Endothelial cell of umbilical vein (primary cell): ENCODE measurements around the gene NSFL1C. TPM values are rescaled to one million over a fixed set of nuclear protein-coding genes. Genes with fewer than 3 reads are reported as not detected.

Source experiments
- BruUV-seq: library from RNA; stranded (reverse); fragments of 400-500 nt; replicated peaks from 2 replicates; lab custom pipeline; 2021; lab: Mats Ljungman, UMichigan
- CTCF ChIA-PET: fragments of 300-600, 350-600 bp; sonication (Branson Sonifier 250); formaldehyde crosslinking; loops from one replicate; lab custom pipeline; 2021; ENCODE audit warnings: antibody characterized with exemption, inconsistent platforms; lab: Charles Lee
- POLR2A ChIA-PET: fragments of 300-600, 350-600 bp; sonication (Branson Sonifier 250); formaldehyde crosslinking; loops from one replicate; lab custom pipeline; 2021; ENCODE audit warnings: antibody characterized with exemption, inconsistent platforms; lab: Charles Lee
- DNase-seq: peaks from one replicate; pipeline ENCODE4 v3.0.0-alpha.2; 2011; ENCODE audit warnings: low read depth, low spot score
- FAIRE-seq: peaks from 2 replicates; lab custom pipeline; 2011; peaks lifted over from hg19 to GRCh38; lab: Jason Lieb, UNC
- H2AFZ ChIP-seq: 2 replicates; pipeline ENCODE4 v1.6.0; 2012; ENCODE audit warnings: low read depth, low read length, control low read depth, inconsistent platforms
- H3K27ac ChIP-seq: 2 replicates; pipeline ENCODE4 v1.5.1; 2011; ENCODE audit warnings: low read depth, mild to moderate bottlenecking, control low read depth, low read length, moderate library complexity; ENCODE audit not compliant: insufficient read depth
- H3K27me3 ChIP-seq, 2 experiments: 2 replicates each; pipeline versions ENCODE4 v1.6.0 to v1.6.1; 2011; ENCODE audit warnings: low read length in 2 of 2, mixed read lengths in 1 of 2; ENCODE audit not compliant: control insufficient read depth in 2 of 2, insufficient read depth in 2 of 2
- H3K36me3 ChIP-seq, 2 experiments: 2 replicates in 1 of 2; 3 replicates in 1 of 2; pipeline ENCODE4 v1.5.1; 2011; ENCODE audit warnings: low read length in 2 of 2, mild to moderate bottlenecking in 1 of 2, moderate library complexity in 1 of 2; ENCODE audit not compliant: control insufficient read depth in 2 of 2, insufficient read depth in 2 of 2; ENCODE audit errors: extremely low read depth in 1 of 2
- H3K4me1 ChIP-seq: 3 replicates; pipeline ENCODE4 v1.5.1; 2011; ENCODE audit warnings: mild to moderate bottlenecking, low read length; ENCODE audit not compliant: control insufficient read depth, insufficient read depth; ENCODE audit errors: extremely low read depth
- H3K4me2 ChIP-seq: 2 replicates; pipeline ENCODE4 v1.6.1; 2011; ENCODE audit warnings: low read length, control low read depth, mixed read lengths; ENCODE audit not compliant: insufficient read depth
- H3K4me3 ChIP-seq, 3 experiments: fragments of 200-600 bp in 1 of 3; sonication (generic), shearing (Covaris generic) in 1 of 3; replicated peaks in 1 of 3; 2 replicates each; pipeline ENCODE4 v1.5.1; 2011 to 2016; ENCODE audit warnings: control low read depth in 3 of 3, low read length in 3 of 3, mild to moderate bottlenecking in 2 of 3, inconsistent platforms in 1 of 3, low read depth in 1 of 3, moderate library complexity in 1 of 3; ENCODE audit not compliant: insufficient read depth in 1 of 3
- H3K79me2 ChIP-seq: 2 replicates; pipeline ENCODE4 v1.6.0; 2012; ENCODE audit warnings: low read length, inconsistent platforms; ENCODE audit not compliant: control insufficient read depth, insufficient read depth
- H3K9ac ChIP-seq: replicated peaks from 2 replicates; pipeline ENCODE3; 2011; ENCODE audit warnings: low read length, control low read depth; ENCODE audit not compliant: insufficient read depth; ENCODE audit errors: extremely low read depth
- H3K9me1 ChIP-seq: replicated peaks from 3 replicates; pipeline ENCODE4 v1.6.0; 2011; ENCODE audit warnings: mild to moderate bottlenecking, low read length; ENCODE audit not compliant: control insufficient read depth, insufficient read depth; ENCODE audit errors: extremely low read depth
- H3K9me3 ChIP-seq: replicated peaks from 2 replicates; pipeline ENCODE4 v1.5.1; 2012; ENCODE audit warnings: low read length, inconsistent platforms; ENCODE audit not compliant: control insufficient read depth, insufficient read depth
- H4K20me1 ChIP-seq: replicated peaks from 2 replicates; pipeline ENCODE3; 2011; ENCODE audit warnings: mild to moderate bottlenecking, low read length; ENCODE audit not compliant: control insufficient read depth, insufficient read depth; ENCODE audit errors: extremely low read depth
- EZH2 ChIP-seq: IDR thresholded peaks from 2 replicates; pipeline ENCODE4 v1.6.1; 2012; ENCODE audit warnings: borderline replicate concordance, low read depth, mild to moderate bottlenecking, moderate library complexity, low read length, inconsistent platforms; ENCODE audit not compliant: severe bottlenecking
- FOS ChIP-seq: IDR thresholded peaks from 2 replicates; pipeline ENCODE4 v1.6.1; 2011; ENCODE audit warnings: mild to moderate bottlenecking, low read length, moderate library complexity, borderline replicate concordance; ENCODE audit not compliant: insufficient read depth
- GATA2 ChIP-seq: IDR thresholded peaks from 2 replicates; pipeline ENCODE4 v1.7.0; 2011; ENCODE audit warnings: low read depth, mild to moderate bottlenecking, moderate library complexity, mixed read lengths, low read length; ENCODE audit not compliant: insufficient read length, insufficient read depth
- JUN ChIP-seq: IDR thresholded peaks from 2 replicates; pipeline ENCODE4 v1.6.1; 2011; ENCODE audit warnings: borderline replicate concordance, low read depth; ENCODE audit not compliant: insufficient read length, insufficient read depth
- MYC ChIP-seq: IDR thresholded peaks from one replicate; pipeline ENCODE4 v1.6.1; 2011; ENCODE audit warnings: mild to moderate bottlenecking, low read depth, low read length
- POLR2A ChIP-seq: IDR thresholded peaks from 2 replicates; pipeline ENCODE4 v1.6.1; 2012; ENCODE audit warnings: low read depth, mild to moderate bottlenecking, control low read depth, low read length
- POLR2AphosphoS5 ChIP-seq: IDR thresholded peaks from 2 replicates; pipeline ENCODE4 v1.6.1; 2012; ENCODE audit warnings: low read depth, mild to moderate bottlenecking, control low read depth, low read length, moderate library complexity; ENCODE audit not compliant: insufficient read depth
- dilution Hi-C: fragments of 300-500 bp; cut with MboI; formaldehyde crosslinking; loops from one replicate; pipeline ENCODE4 v1.15.0; 2019; ENCODE audit warnings: low sequenced_read_pairs; ENCODE audit not compliant: extremely low pct_ligation_motif_present
- intact Hi-C: fragments of 100-400 bp; cut with micrococcal nuclease; formaldehyde crosslinking; loops from one replicate; pipeline ENCODE4 v1.10.0; 2022
- polyA plus RNA-seq, 4 experiments: library from polyadenylated mRNA; depleted of rRNA in 3 of 4; stranded (reverse) in 3 of 4; unstranded in 1 of 4; fragments of >200 nt; gene quantifications; 2 replicates each; pipeline versions ENCODE4 v1.2.1 to v1.2.3, GENCODE V29; 2011 to 2012; ENCODE audit warnings: missing spikeins in 1 of 4
- total RNA-seq: library from RNA; stranded (reverse); gene quantifications from 2 replicates; pipeline ENCODE4 v1.2.3, GENCODE V29; 2021
- TF ChIP-seq, protein P1 (sequence below): IDR thresholded peaks from 2 replicates; pipeline ENCODE4 v1.6.1; 2011; ENCODE audit not compliant: insufficient read depth, insufficient read length
- TF ChIP-seq, protein P2 (sequence below), 2 donors: IDR thresholded peaks; 1 replicate in 1 of 2; 2 replicates in 1 of 2; pipeline ENCODE4 v1.5.1; 2011; ENCODE audit warnings: low read length in 2 of 2, mild to moderate bottlenecking in 2 of 2, moderate library complexity in 2 of 2, control low read depth in 1 of 2, inconsistent platforms in 1 of 2, low read depth in 1 of 2; ENCODE audit not compliant: insufficient read depth in 1 of 2; ENCODE audit errors: extremely low read depth in 1 of 2

Gene NSFL1C
- total and polyA plus RNA-seq, 2 donors (not counting 3 experiments of a cell fraction or from before 2014, with no cell fraction given), result 27.3 to 95.7 TPM

DNA sequence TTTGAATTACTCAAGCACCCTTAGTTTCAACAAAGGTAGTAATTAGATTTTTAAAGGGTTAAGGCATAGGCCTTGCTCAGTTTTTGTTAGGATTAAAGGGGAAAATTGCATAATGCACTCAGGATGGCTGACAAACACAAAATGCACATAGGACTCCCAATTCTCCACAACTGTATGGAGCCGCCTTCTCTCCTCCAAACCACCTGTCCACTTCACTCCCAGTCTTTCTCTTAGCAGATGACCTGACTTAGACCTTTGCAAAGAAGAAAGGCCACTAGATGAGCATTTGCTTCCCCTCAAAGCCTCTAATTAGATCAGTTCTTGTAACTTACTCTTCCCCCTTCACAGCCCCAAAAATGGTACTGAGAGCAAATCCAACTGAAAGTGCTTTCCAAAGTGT is 20.1 kb downstream of the NSFL1C start:
- intact Hi-C loops (no loop called here), dilution Hi-C loops (loop anchor here (25.0 kb wide), 1 partner anchor 134 kb away; no protein-coding TSS in a partner anchor)
- H3K36me3 ChIP-seq, result peaks cover 52 to 65% of the 10 kb centered on the region in 2 experiments
- H3K27me3 ChIP-seq, result no peaks in the 10 kb centered on the region
- no peaks in the 10 kb centered on the region for H3K79me2 ChIP-seq
- H3K4me3 ChIP-seq, result no peak overlapping the region
- no peak overlapping the region for H3K27ac ChIP-seq
- no peak for FAIRE-seq
- no peaks in the 10 kb centered on the region for H3K9me3 ChIP-seq
- H3K9ac ChIP-seq, result no peak overlapping the region
- no peak for TF ChIP-seq FOS
- TF ChIP-seq EZH2, result no peak
- no peak for TF ChIP-seq POLR2A
- TF ChIP-seq GATA2, result no peak
- H3K4me1 ChIP-seq, result no peaks in the 10 kb centered on the region
- ChIA-PET CTCF (interaction anchor here (0.9 to 4.0 kb wide), 2 partner anchors 57 kb away, joined by 3 to 20 read pairs; no protein-coding TSS in a partner anchor), POLR2A (no interaction called here)
- H4K20me1 ChIP-seq, result no peaks in the 10 kb centered on the region
- H3K9me1 ChIP-seq, result no peaks in the 10 kb centered on the region
- no TSS peak for BruUV-seq
- no peak for DNase-seq
- H2AFZ ChIP-seq, result no peak overlapping the region
- H3K4me2 ChIP-seq, result no peak overlapping the region

DNA sequence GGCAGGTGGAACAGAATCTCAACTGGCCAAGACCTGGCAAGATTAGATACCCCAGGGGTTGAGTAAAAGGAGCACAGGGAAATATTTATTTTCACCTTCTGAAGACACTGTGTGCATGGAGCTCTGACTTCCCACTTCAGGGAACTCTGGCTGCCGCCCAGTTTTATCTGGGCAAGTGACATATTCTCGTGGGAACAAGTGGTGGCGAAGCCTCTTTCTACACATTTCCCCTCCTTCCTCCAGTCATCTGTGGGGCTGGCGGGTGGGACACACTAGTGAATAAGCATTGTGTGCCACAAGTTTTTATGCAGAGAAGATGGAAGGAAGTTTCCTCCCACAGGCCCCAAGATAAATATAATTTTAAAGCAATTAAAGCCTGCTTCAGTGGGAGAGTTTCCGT is 23.6 kb downstream of the NSFL1C start:
- H3K4me2 ChIP-seq, result no peak overlapping the region
- CTCF ChIA-PET, result interaction anchor here (1.0 to 4.0 kb wide), 3 partner anchors 23 to 60 kb away, joined by 3 to 20 read pairs (median 5); partner anchors contain the start of gene NSFL1C
- peaks cover 29 to 47% of the 10 kb centered on the region in 2 experiments for H3K36me3 ChIP-seq
- H3K4me1 ChIP-seq, result no peaks in the 10 kb centered on the region
- no peak overlapping the region for H3K4me3 ChIP-seq
- no peaks in the 10 kb centered on the region for H4K20me1 ChIP-seq
- dilution Hi-C loops, result loop anchor here (25.0 kb wide), 1 partner anchor 131 kb away; no protein-coding TSS in a partner anchor
- DNase-seq (no peak), FAIRE-seq (no peak)
- H3K9ac ChIP-seq, result no peak overlapping the region
- TF ChIP-seq MYC (no peak), JUN (no peak), EZH2 (no peak), FOS (no peak), GATA2 (no peak), POLR2A (no peak), POLR2AphosphoS5 (no peak)
- TF ChIP-seq, protein P1, sequence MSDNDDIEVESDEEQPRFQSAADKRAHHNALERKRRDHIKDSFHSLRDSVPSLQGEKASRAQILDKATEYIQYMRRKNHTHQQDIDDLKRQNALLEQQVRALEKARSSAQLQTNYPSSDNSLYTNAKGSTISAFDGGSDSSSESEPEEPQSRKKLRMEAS, result no peak
- TF ChIP-seq, protein P2, sequence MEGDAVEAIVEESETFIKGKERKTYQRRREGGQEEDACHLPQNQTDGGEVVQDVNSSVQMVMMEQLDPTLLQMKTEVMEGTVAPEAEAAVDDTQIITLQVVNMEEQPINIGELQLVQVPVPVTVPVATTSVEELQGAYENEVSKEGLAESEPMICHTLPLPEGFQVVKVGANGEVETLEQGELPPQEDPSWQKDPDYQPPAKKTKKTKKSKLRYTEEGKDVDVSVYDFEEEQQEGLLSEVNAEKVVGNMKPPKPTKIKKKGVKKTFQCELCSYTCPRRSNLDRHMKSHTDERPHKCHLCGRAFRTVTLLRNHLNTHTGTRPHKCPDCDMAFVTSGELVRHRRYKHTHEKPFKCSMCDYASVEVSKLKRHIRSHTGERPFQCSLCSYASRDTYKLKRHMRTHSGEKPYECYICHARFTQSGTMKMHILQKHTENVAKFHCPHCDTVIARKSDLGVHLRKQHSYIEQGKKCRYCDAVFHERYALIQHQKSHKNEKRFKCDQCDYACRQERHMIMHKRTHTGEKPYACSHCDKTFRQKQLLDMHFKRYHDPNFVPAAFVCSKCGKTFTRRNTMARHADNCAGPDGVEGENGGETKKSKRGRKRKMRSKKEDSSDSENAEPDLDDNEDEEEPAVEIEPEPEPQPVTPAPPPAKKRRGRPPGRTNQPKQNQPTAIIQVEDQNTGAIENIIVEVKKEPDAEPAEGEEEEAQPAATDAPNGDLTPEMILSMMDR (IDR thresholded peaks at IDR 0.05; ENCODE audit: extremely low read depth in 1 of 2, insufficient read depth in 1 of 2, low read depth in 1 of 2, low read length in 2 of 2), result no peak
- H3K9me3 ChIP-seq, result no peaks in the 10 kb centered on the region
- no peak overlapping the region for H2AFZ ChIP-seq
- no peaks in the 10 kb centered on the region for H3K79me2 ChIP-seq
- POLR2A ChIA-PET, result no interaction called here
- no peak overlapping the region for H3K27ac ChIP-seq
- BruUV-seq, result no TSS peak
- no peaks in the 10 kb centered on the region for H3K27me3 ChIP-seq
- intact Hi-C loops, result no loop called here
- no peaks in the 10 kb centered on the region for H3K9me1 ChIP-seq
